Right cardiac atrium (tissue), 5 donors: ENCODE data around the gene KLK2. TPM values are rescaled to one million over a fixed set of nuclear protein-coding genes. Genes with fewer than 3 reads are reported as not detected.

Experiments
- ATAC-seq, 2 donors: fragments of 200-7000 bp; cut with Tn5 transposase; one replicate each; pipeline versions ENCODE4 v1.8.0 to v1.9.1; 2020; ENCODE audit warnings: moderate library complexity in 2 of 2, mild to moderate bottlenecking in 1 of 2
- DNase-seq, 3 donors: peaks; one replicate each; pipeline ENCODE4 v3.0.0-alpha.2; 2020
- H3K27ac ChIP-seq: one replicate; pipeline ENCODE4 v1.5.1; 2013; ENCODE audit warnings: mild to moderate bottlenecking, low read length, control low read depth, moderate library complexity
- H3K27me3 ChIP-seq: one replicate; pipeline ENCODE4 v1.6.1; 2013; ENCODE audit not compliant: control insufficient read depth, insufficient read depth
- H3K4me1 ChIP-seq: one replicate; pipeline ENCODE4 v1.6.1; 2013; ENCODE audit warnings: low read length; ENCODE audit not compliant: control insufficient read depth, insufficient read depth
- H3K4me3 ChIP-seq: one replicate; pipeline ENCODE4 v1.5.1; 2013; ENCODE audit warnings: low read length, control low read depth
- H3K9me3 ChIP-seq: one replicate; pipeline ENCODE4 v1.6.1; 2013; ENCODE audit warnings: low read length; ENCODE audit not compliant: control insufficient read depth
- WGBS: extraction: QIAGEN DNeasy Blood & Tissue Kit; methylation state at CpG from one replicate; pipeline ENCODE4 v1.1.7; 2013; 5-methylcytosine and 5-hydroxymethylcytosine counted together
- intact Hi-C, 4 donors: fragments of 100-400 bp; cut with DNase I; formaldehyde crosslinking; loops; one replicate each; pipeline versions ENCODE4 v1.11.0 to v1.14.0; 2022 to 2023
- polyA plus RNA-seq: library from polyadenylated mRNA; stranded (reverse); fragments of 200-250 nt; gene quantifications from one replicate; pipeline ENCODE4 v1.2.3, GENCODE V29; 2013
- total RNA-seq, 4 donors: library from RNA; stranded (reverse); fragmentation: NEBNext Ultra II Directional; extraction: Animal tissue kit (Norgen Biotek cat#: 25700); gene quantifications; one replicate each; pipeline ENCODE4 v1.2.1, GENCODE V29; 2021
- donor health status: healthy with polysubstance abuse.
- donor health status: DM: no; HTN: yes; CAD: no.
- donor health status: DM: no; HTN: no; CAD: no.
- donor health status: DM: no; HTN: yes; CAD: no; lungs with severe emphysema.
- donor health status: DM: yes; HTN: yes; CAD: no.

Gene KLK2
- total and polyA plus RNA-seq, 5 donors, result not detected

DNA sequence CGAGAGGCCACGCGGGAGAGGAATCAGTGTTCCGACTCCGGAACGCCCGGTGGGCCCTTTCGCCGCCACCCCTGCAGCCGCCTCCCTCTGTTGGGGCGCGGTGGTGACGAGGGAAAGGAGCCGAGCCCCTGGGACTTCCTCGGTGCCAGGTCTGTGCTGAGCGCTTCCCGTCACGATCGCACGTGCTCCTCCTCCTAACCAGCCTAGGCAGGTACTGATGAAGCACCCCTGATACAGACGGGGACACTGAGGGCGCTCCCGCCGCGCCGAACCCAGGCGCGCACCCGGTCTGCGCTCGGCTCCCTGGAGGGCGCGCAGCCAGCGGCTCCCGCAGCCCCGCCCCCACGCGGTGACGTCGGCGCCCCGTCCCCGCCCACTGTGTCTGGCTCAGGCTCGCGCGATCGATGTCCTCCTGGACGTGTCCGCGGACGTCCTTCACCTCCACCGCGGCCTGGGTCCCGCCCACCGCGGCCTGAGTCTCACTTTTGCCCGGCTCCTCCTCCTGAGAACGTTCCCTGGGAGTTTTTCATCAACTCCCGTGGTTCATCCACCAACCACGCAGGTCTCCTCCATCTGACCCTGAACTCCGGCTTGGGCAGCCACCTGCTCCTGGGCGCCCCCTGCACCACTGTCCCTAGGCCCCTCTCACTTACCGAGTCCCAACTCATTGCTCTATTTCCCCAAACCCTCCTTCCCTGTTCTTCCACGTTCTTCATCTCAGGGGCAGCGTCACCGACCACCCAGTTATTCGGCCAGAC lies 37.3 kb upstream of the KLK2 start:
- Histone ChIP-seq H3K9me3 (no peaks in the 10 kb centered on the region), H3K4me3 (peak overlapping the region; percentile 52), H3K27me3 (no peaks in the 10 kb centered on the region), H3K27ac (no peak overlapping the region), H3K4me1 (no peaks in the 10 kb centered on the region)
- 2% methylated on average over 67 of the region's 67 CpGs for WGBS
- peak; percentile 93 to 95 for ATAC-seq
- DNase-seq, result peak; percentile 68 to 87 (median 87)
- intact Hi-C loops, result no loop called here

DNA sequence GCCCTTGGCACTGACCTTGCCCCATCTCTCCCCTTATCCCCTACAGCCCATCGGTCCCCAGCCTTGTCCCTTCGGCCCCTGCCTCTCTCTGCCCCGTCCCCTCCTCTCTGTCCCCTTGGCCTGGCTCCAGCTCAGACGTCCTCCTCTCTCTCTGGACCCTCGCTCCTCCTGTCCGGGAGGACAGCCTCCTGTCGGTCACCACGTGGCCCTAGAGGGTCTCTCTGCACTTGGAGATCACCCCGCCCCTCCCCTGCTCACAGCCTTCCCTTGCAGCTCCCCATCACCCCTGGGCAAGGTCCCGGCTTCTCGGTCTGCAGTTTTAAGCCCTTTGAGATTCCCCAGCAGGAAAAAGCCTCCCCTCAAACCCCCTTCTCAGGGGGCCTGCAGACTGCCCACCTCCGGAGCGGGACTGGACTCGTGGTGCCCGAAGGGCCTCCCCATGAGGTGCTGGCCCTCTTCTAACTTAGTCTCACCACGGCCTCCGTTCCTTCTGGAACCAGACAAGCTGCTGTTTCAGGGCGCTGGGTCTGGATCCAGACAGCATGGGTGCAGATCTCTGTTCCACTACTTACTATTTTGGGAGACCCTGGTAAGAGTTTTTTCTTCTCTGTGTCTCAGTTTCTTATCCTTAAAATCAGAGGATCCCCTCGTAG lies 36.6 kb upstream of the KLK2 start:
- no peaks in the 10 kb centered on the region for H3K9me3 ChIP-seq
- H3K27me3 ChIP-seq, result no peaks in the 10 kb centered on the region
- no peak overlapping the region for H3K4me3 ChIP-seq
- 44% methylated on average over 19 of the region's 19 CpGs for WGBS
- H3K27ac ChIP-seq, result no peak overlapping the region
- ATAC-seq (peak in 1 of 2 donors; percentile 19), DNase-seq (no peak)
- intact Hi-C loops, result no loop called here
- no peaks in the 10 kb centered on the region for H3K4me1 ChIP-seq

DNA sequence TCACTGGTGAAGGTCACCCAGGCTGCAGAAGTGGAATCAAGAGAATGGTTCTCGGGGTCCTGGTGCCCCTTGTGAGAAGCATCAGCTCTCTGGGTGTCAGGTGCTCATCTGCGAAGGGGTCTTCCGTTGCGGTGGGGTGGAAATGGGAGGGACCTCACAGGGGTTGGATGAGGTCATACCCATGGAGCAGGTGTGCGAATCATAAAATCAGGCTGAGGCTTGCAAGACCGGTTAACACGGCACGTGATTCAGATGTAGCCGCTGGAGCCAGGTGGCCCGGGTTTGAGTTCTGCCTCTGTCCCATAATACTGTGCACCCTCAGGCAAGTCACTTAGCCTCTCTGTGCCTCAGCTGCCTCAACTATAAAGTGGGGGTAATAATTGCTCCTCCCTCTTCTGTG lies 35.9 kb upstream of the KLK2 start:
- no peak overlapping the region for H3K4me3 ChIP-seq
- H3K4me1 ChIP-seq, result no peaks in the 10 kb centered on the region
- 82% methylated on average over 10 of the region's 10 CpGs for WGBS
- DNase-seq (no peak), ATAC-seq (no peak)
- H3K9me3 ChIP-seq, result no peaks in the 10 kb centered on the region
- intact Hi-C loops, result no loop called here
- H3K27ac ChIP-seq, result no peak overlapping the region
- H3K27me3 ChIP-seq, result no peaks in the 10 kb centered on the region

GRCh38 chr19:50838239-50838638 lies 35.0 kb upstream of the KLK2 start:
- Histone ChIP-seq H3K4me3 (no peak overlapping the region), H3K4me1 (no peaks in the 10 kb centered on the region), H3K27ac (no peak overlapping the region), H3K27me3 (no peaks in the 10 kb centered on the region), H3K9me3 (no peaks in the 10 kb centered on the region)
- whole genome bisulfite sequencing, result 18% methylated on average over 6 of the region's 6 CpGs
- intact Hi-C loops, result no loop called here
- DNase-seq (no peak), ATAC-seq (no peak)

- WGBS, result 80% methylated on average over 10 of the region's 10 CpGs
- intact Hi-C loops, result no loop called here
- ATAC-seq, result no peak
Observed at GRCh38 chr19:50839712-50840655, 33.3 kb upstream of the KLK2 start.

DNA sequence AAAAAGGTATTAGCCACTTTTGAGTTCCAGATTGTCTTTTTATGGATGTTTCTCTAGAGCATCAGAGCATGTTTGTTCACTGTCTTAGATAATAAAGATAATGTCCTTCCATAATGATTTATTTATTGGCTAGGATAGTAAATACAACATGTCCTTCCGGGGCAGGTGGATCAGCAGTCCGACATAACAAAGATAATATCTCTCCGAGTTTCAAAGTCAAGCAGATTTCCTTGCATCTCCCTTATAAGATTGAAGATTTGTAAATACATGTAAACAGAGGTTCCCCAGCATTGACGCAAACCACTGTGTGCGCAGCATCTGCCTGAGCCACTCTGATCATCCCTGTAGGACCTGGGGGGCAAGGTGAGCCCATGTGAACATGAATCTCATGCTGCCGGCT lies 31.1 kb upstream of the KLK2 start:
- Histone ChIP-seq H3K4me3 (no peak overlapping the region), H3K27ac (no peak overlapping the region), H3K9me3 (peaks cover 3% of the 10 kb centered on the region), H3K27me3 (no peaks in the 10 kb centered on the region), H3K4me1 (no peaks in the 10 kb centered on the region)
- DNase-seq, result no peak
- ATAC-seq, result no peak
- WGBS, result 90% methylated on average over 6 of the region's 6 CpGs
- intact Hi-C loops, result no loop called here

More at GRCh38 chr19:50839712-50840655, 33.3 kb upstream of the KLK2 start:
- no peak overlapping the region for H3K4me3 ChIP-seq
- H3K27me3 ChIP-seq, result no peaks in the 10 kb centered on the region
- no peak for DNase-seq
- H3K4me1 ChIP-seq, result no peaks in the 10 kb centered on the region
- peaks cover 3% of the 10 kb centered on the region for H3K9me3 ChIP-seq
- no peak overlapping the region for H3K27ac ChIP-seq

DNA sequence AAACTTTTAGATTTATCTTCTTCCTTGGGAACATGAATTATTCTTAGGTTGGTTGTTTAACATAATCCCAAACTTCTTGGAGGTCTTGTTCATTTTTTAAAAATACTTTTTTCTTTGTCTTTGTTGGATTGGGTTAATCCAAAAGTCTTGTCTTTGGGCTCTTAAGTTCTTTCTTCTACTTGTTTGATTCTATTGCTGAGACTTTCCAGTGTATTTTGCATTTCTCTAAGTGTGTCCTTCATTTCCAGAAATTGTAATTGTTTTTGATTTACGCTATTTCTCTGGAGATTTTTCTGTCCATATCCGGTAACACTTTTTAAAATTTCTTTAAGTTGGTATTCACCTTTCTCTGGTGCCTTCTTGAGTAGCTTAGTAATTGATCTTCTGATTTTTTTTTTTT lies 30.0 kb upstream of the KLK2 start:
- no peak for ATAC-seq
- Histone ChIP-seq H3K27ac (no peak overlapping the region), H3K4me3 (no peak overlapping the region), H3K4me1 (no peaks in the 10 kb centered on the region), H3K9me3 (peaks cover 3% of the 10 kb centered on the region), H3K27me3 (no peaks in the 10 kb centered on the region)
- intact Hi-C loops, result no loop called here
- no peak for DNase-seq
- WGBS, result 97% methylated on average over 2 of the region's 2 CpGs

GRCh38 chr19:50843701-50844221 lies 29.5 kb upstream of the KLK2 start:
- H3K9me3 ChIP-seq, result peaks cover 3% of the 10 kb centered on the region
- no peaks in the 10 kb centered on the region for H3K4me1 ChIP-seq
- H3K27ac ChIP-seq, result no peak overlapping the region
- H3K4me3 ChIP-seq, result no peak overlapping the region
- peaks cover 1% of the 10 kb centered on the region for H3K27me3 ChIP-seq
- intact Hi-C loops, result no loop called here
- WGBS, result 77% methylated on average over 7 of the region's 7 CpGs
- no peak for DNase-seq
- ATAC-seq, result no peak

DNA sequence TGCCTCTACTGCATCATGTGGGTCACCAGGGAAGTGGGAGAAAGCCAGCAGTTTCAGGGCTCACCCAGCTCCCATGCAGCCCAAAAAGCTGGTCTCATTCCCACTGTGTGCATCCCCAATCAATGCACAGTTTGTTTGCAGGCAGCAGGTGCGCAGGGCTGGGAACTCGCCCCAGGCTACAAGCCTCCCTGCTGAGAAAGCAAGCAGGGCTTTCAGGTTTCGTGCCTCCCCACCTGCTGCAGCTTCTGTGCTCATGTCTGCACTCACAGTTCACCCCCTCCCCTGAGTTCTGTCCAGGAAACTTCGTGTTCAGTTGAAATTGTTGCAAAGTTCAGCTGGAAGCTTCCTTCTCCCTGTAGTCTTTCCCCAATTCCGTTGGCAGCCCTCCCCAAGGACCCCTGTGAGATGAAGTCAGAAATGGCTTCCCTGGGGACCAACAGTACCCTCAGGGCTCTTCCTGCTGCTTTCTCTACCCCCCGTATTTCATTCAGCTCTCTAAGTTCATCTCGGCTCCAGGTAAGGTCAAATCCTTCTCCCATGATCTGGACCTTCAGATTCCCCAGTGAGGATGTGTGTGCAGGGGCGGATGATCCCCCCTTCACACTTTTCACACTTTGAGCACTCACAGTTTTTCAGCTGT lies 28.8 kb upstream of the KLK2 start:
- H3K4me1 ChIP-seq, result no peaks in the 10 kb centered on the region
- intact Hi-C loops, result no loop called here
- ATAC-seq (no peak), DNase-seq (no peak)
- H3K4me3 ChIP-seq, result no peak overlapping the region
- WGBS, result 62% methylated on average over 8 of the region's 8 CpGs
- H3K9me3 ChIP-seq, result peaks cover 3% of the 10 kb centered on the region
- no peak overlapping the region for H3K27ac ChIP-seq
- peaks cover 3% of the 10 kb centered on the region for H3K27me3 ChIP-seq

DNA sequence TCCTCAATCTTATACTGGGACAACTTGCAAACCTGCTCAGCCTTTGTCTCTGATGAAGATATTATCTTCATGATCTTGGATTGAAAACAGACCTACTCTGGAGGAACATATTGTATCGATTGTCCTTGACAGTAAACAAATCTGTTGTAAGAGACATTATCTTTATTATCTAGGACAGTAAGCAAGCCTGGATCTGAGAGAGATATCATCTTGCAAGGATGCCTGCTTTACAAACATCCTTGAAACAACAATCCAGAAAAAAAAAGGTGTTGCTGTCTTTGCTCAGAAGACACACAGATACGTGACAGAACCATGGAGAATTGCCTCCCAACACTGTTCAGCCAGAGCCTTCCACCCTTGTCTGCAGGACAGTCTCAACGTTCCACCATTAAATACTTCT lies 22.5 kb upstream of the KLK2 start:
- DNase-seq (no peak), ATAC-seq (no peak)
- intact Hi-C loops, result no loop called here
- Histone ChIP-seq H3K4me3 (no peak overlapping the region), H3K4me1 (no peaks in the 10 kb centered on the region), H3K27me3 (peaks cover 3% of the 10 kb centered on the region), H3K27ac (no peak overlapping the region), H3K9me3 (no peaks in the 10 kb centered on the region)
- WGBS, result 52% methylated on average over 3 of the region's 3 CpGs
